Upper lobe of left lung (tissue), 6 donors: ENCODE results near the gene NAPB. TPM values are rescaled to one million over a fixed set of nuclear protein-coding genes. Genes with fewer than 3 reads are reported as not detected.

Experiments
- ATAC-seq, 2 donors: fragments of 200-7000 bp; cut with Tn5 transposase; one replicate each; pipeline ENCODE4 v1.9.1; 2022; ENCODE audit warnings: mild to moderate bottlenecking in 2 of 2, moderate library complexity in 2 of 2; ENCODE audit not compliant: low FRiP score in 2 of 2
- DNase-seq, 2 donors: peaks; one replicate each; pipeline ENCODE4 v3.0.0-alpha.2; 2019 to 2020
- H3K27ac ChIP-seq, 4 donors: fragments of 200-600 bp; sonication (generic); one replicate each; pipeline ENCODE4 v1.5.1; 2016 to 2019
- H3K27me3 ChIP-seq, 4 donors: fragments of 200-600 bp; sonication (generic); one replicate each; pipeline ENCODE4 v1.5.1; 2017 to 2019
- H3K36me3 ChIP-seq, 4 donors: fragments of 200-600 bp; sonication (generic); one replicate each; pipeline ENCODE4 v1.5.1; 2016 to 2019
- H3K4me1 ChIP-seq, 4 donors: fragments of 200-600 bp; sonication (generic); one replicate each; pipeline ENCODE4 v1.5.1; 2018 to 2019
- H3K4me3 ChIP-seq, 4 donors: fragments of 200-600 bp; sonication (generic); one replicate each; pipeline ENCODE4 v1.5.1; 2017 to 2019; ENCODE audit warnings: mild to moderate bottlenecking in 2 of 4, moderate library complexity in 1 of 4
- H3K9me3 ChIP-seq, 4 donors: fragments of 200-600 bp; sonication (generic); one replicate each; pipeline ENCODE4 v1.5.1; 2018 to 2019
- EP300 ChIP-seq, 4 donors: sonication (generic); formaldehyde crosslinking; IDR thresholded peaks; one replicate each; pipeline ENCODE4 v1.5.1; 2017; ENCODE audit warnings: antibody characterized with exemption in 4 of 4, control low read depth in 2 of 4
- POLR2A ChIP-seq, 4 donors: fragments of 450-650 bp; IDR thresholded peaks; one replicate each; pipeline ENCODE4 v1.5.1; 2016 to 2017; ENCODE audit warnings: antibody characterized with exemption in 4 of 4, mild to moderate bottlenecking in 2 of 4
- POLR2AphosphoS5 ChIP-seq, 2 donors: sonication (generic); formaldehyde crosslinking; IDR thresholded peaks; one replicate each; pipeline ENCODE4 v1.5.1; 2017; ENCODE audit warnings: antibody characterized with exemption in 2 of 2
- WGBS, 2 donors: methylation state at CpG; one replicate each; pipeline ENCODE4 v1.1.5; 2017 to 2018; 5-methylcytosine and 5-hydroxymethylcytosine counted together
- total RNA-seq, 6 donors: library from RNA; depleted of rRNA in 4 of 6; stranded (reverse); fragments of >200 nt in 4 of 6; gene quantifications; one replicate each; pipeline versions ENCODE4 v1.1.0 to v1.2.1, GENCODE V29; 2016 to 2021
- TF ChIP-seq, protein P1 (sequence below), 6 experiments: fragments of 450-650 bp in 4 of 6; fragments of 200-600 bp in 2 of 6; sonication (generic) in 2 of 6; IDR thresholded peaks; one replicate each; pipeline ENCODE4 v1.5.1; 2016 to 2019; ENCODE audit warnings: antibody characterized with exemption in 6 of 6
- donor health status: DM: no; HTN: no; CAD: no; lungs with moderate emphysema.
- donor health status: DM: no; HTN: yes; CAD: no; lungs with severe emphysema.

Gene NAPB
- total RNA-seq, 6 donors from 2014 or later, result 9.7 to 27.7 (median 11.1) TPM

GRCh38 chr20:23386304-23387117 lies 34.8 kb downstream of the NAPB start:
- no peaks in the 10 kb centered on the region for H3K27me3 ChIP-seq
- H3K36me3 ChIP-seq, result peaks cover 4 to 49% (median 6%) of the 10 kb centered on the region in 4 donors
- TF ChIP-seq EP300 (IDR thresholded peaks at IDR 0.05) (no peak), POLR2A (IDR thresholded peaks at IDR 0.05) (no peak), POLR2AphosphoS5 (IDR thresholded peaks at IDR 0.05) (no peak)
- TF ChIP-seq, protein P1, sequence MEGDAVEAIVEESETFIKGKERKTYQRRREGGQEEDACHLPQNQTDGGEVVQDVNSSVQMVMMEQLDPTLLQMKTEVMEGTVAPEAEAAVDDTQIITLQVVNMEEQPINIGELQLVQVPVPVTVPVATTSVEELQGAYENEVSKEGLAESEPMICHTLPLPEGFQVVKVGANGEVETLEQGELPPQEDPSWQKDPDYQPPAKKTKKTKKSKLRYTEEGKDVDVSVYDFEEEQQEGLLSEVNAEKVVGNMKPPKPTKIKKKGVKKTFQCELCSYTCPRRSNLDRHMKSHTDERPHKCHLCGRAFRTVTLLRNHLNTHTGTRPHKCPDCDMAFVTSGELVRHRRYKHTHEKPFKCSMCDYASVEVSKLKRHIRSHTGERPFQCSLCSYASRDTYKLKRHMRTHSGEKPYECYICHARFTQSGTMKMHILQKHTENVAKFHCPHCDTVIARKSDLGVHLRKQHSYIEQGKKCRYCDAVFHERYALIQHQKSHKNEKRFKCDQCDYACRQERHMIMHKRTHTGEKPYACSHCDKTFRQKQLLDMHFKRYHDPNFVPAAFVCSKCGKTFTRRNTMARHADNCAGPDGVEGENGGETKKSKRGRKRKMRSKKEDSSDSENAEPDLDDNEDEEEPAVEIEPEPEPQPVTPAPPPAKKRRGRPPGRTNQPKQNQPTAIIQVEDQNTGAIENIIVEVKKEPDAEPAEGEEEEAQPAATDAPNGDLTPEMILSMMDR (IDR thresholded peaks at IDR 0.05), result no peak
- DNase-seq, result no peak
- ATAC-seq, result no peak
- no peaks in the 10 kb centered on the region for H3K9me3 ChIP-seq
- H3K4me3 ChIP-seq, result no peak overlapping the region
- H3K4me1 ChIP-seq, result peaks cover 0 to 6% (median 0%) of the 10 kb centered on the region in 4 donors
- no peak overlapping the region for H3K27ac ChIP-seq
- 54 to 71% methylated on average over 6 of the region's 6 CpGs for WGBS, 2 donors

GRCh38 chr20:23381876-23382275 lies 39.4 kb downstream of the NAPB start:
- DNase-seq (no peak), ATAC-seq (no peak)
- H3K27me3 ChIP-seq, result no peaks in the 10 kb centered on the region
- no peaks in the 10 kb centered on the region for H3K9me3 ChIP-seq
- peaks cover 0 to 6% (median 3%) of the 10 kb centered on the region in 4 donors for H3K4me1 ChIP-seq
- peaks cover 3 to 49% (median 4%) of the 10 kb centered on the region in 4 donors for H3K36me3 ChIP-seq
- no peak overlapping the region for H3K27ac ChIP-seq
- TF ChIP-seq, protein P1 (IDR thresholded peaks at IDR 0.05), result no peak
- TF ChIP-seq POLR2AphosphoS5 (IDR thresholded peaks at IDR 0.05) (no peak), POLR2A (IDR thresholded peaks at IDR 0.05) (no peak), EP300 (IDR thresholded peaks at IDR 0.05) (no peak)
- H3K4me3 ChIP-seq, result no peak overlapping the region

GRCh38 chr20:23379772-23380171 lies 41.5 kb downstream of the NAPB start:
- no peak overlapping the region for H3K4me3 ChIP-seq
- no peaks in the 10 kb centered on the region for H3K9me3 ChIP-seq
- H3K4me1 ChIP-seq, result peaks cover 0 to 5% (median 0%) of the 10 kb centered on the region in 4 donors
- DNase-seq (no peak), ATAC-seq (no peak)
- no peaks in the 10 kb centered on the region for H3K27me3 ChIP-seq
- TF ChIP-seq POLR2AphosphoS5 (IDR thresholded peaks at IDR 0.05) (no peak), EP300 (IDR thresholded peaks at IDR 0.05) (no peak), POLR2A (IDR thresholded peaks at IDR 0.05) (no peak)
- TF ChIP-seq, protein P1 (IDR thresholded peaks at IDR 0.05), result no peak
- no peak overlapping the region for H3K27ac ChIP-seq
- peaks cover 5 to 65% (median 17%) of the 10 kb centered on the region in 4 donors for H3K36me3 ChIP-seq

GRCh38 chr20:23375827-23376226 lies 45.5 kb downstream of the NAPB start:
- Histone ChIP-seq H3K4me3 (no peak overlapping the region), H3K36me3 (peaks cover 19 to 89% (median 35%) of the 10 kb centered on the region in 4 donors), H3K4me1 (peaks cover 0 to 5% (median 0%) of the 10 kb centered on the region in 4 donors), H3K27ac (no peak overlapping the region), H3K27me3 (no peaks in the 10 kb centered on the region), H3K9me3 (no peaks in the 10 kb centered on the region)
- no peak for DNase-seq
- no peak for ATAC-seq
- WGBS, 2 donors, result 90 to 91% methylated on average over 5 of the region's 5 CpGs
- TF ChIP-seq POLR2A (IDR thresholded peaks at IDR 0.05) (no peak), EP300 (IDR thresholded peaks at IDR 0.05) (no peak), POLR2AphosphoS5 (IDR thresholded peaks at IDR 0.05) (no peak)

DNA sequence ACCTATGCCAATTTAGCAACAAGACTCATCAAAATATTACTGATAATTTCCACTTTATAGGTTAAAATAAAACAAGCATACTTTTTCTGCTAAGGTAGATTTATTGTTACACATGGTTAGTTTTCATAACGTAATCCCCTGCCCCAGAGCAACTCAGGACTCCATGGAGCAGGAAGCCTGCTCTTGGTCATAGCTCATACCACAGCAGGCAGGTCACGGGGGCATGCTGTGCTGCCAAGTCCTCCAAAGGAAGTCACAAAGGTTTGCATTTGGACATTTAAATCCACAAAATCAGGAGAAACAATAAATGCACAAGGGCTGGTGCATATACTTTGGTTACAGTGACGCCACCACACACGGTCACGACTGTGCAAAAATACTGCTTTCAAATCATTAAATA lies 46.8 kb downstream of the NAPB start:
- Histone ChIP-seq H3K36me3 (peaks cover 26 to 89% (median 49%) of the 10 kb centered on the region in 4 donors), H3K27me3 (no peaks in the 10 kb centered on the region), H3K4me3 (no peak overlapping the region), H3K9me3 (no peaks in the 10 kb centered on the region), H3K4me1 (no peaks in the 10 kb centered on the region), H3K27ac (no peak overlapping the region)
- ATAC-seq, result no peak
- DNase-seq, result no peak
- 85 to 94% methylated on average over 5 of the region's 5 CpGs for WGBS, 2 donors
- no peak for TF ChIP-seq EP300 (IDR thresholded peaks at IDR 0.05)
- TF ChIP-seq, protein P1 (IDR thresholded peaks at IDR 0.05), result no peak
- TF ChIP-seq POLR2AphosphoS5 (IDR thresholded peaks at IDR 0.05), result no peak
- TF ChIP-seq POLR2A (IDR thresholded peaks at IDR 0.05), result no peak
